ENCODE results near the gene ANKRD23.
"Not testable (repeated sequence)": the region's sequence is repeated elsewhere in the genome, so short reads cannot be mapped to it uniquely, and the experiment has no call there.

The ANKRD23 gene

GRCh38 chr2:96800061-96801004, 43.5 kb downstream of the ANKRD23 start:
- DNase-seq (ENCODE audit: low read depth), result no peak
- no peak overlapping the region for H3K4me3 ChIP-seq (ENCODE audit: low read length)
- no peak for TF ChIP-seq CTCF (IDR thresholded peaks at IDR 0.05; ENCODE audit: insufficient read depth, low read depth, low read length, missing control alignments)

- H3K4me3 ChIP-seq (ENCODE audit: low read length), result no peak overlapping the region
- DNase-seq (ENCODE audit: low read depth), result no peak
- TF ChIP-seq CTCF (IDR thresholded peaks at IDR 0.05; ENCODE audit: insufficient read depth, low read depth, low read length, missing control alignments), result no peak
Observed at GRCh38 chr2:96799623-96799935, 44.2 kb downstream of the ANKRD23 start.

GRCh38 chr2:96798733-96799622, 44.8 kb downstream of the ANKRD23 start:
- DNase-seq (ENCODE audit: low read depth), result no peak
- H3K4me3 ChIP-seq (ENCODE audit: low read length), result no peak overlapping the region
- TF ChIP-seq CTCF (IDR thresholded peaks at IDR 0.05; ENCODE audit: insufficient read depth, low read depth, low read length, missing control alignments), result no peak

- H3K4me3 ChIP-seq (ENCODE audit: low read length), result no peak overlapping the region
- DNase-seq (ENCODE audit: low read depth), result no peak
- no peak for TF ChIP-seq CTCF (IDR thresholded peaks at IDR 0.05; ENCODE audit: insufficient read depth, low read depth, low read length, missing control alignments)
Observed at GRCh38 chr2:96797066-96797625, 46.7 kb downstream of the ANKRD23 start.

- not testable (repeated sequence) for H3K4me3 ChIP-seq (ENCODE audit: low read length)
Observed at GRCh38 chr2:96796497-96796896, 47.3 kb downstream of the ANKRD23 start.

GRCh38 chr2:96795076-96795475, 48.7 kb downstream of the ANKRD23 start:
- no peak overlapping the region for H3K4me3 ChIP-seq (ENCODE audit: low read length)
- no peak for DNase-seq (ENCODE audit: low read depth)
- no peak for TF ChIP-seq CTCF (IDR thresholded peaks at IDR 0.05; ENCODE audit: insufficient read depth, low read depth, low read length, missing control alignments)

More at GRCh38 chr2:96796497-96796896, 47.3 kb downstream of the ANKRD23 start:
- not testable (repeated sequence) for DNase-seq (ENCODE audit: low read depth)

Data from epithelial cell of esophagus (primary cell).